Endothelial cell (in vitro differentiated cells): ENCODE data around the gene ECEL1. TPM values are rescaled to one million over a fixed set of nuclear protein-coding genes. Genes with fewer than 3 reads are reported as not detected.

ENCODE experiments used
- DNase-seq: peaks from one replicate; pipeline ENCODE4 v3.0.0; 2021; ENCODE audit warnings: low spot score
- H3K27ac Mint-ChIP-seq: one replicate; pipeline ENCODE4 v1.8.0; 2021; ENCODE audit warnings: mixed read lengths, inconsistent platforms; ENCODE audit not compliant: unreplicated experiment
- H3K27me3 Mint-ChIP-seq: one replicate; pipeline ENCODE4 v1.8.0; 2021; ENCODE audit warnings: mild to moderate bottlenecking, moderate library complexity, mixed read lengths, inconsistent platforms; ENCODE audit not compliant: unreplicated experiment
- H3K36me3 Mint-ChIP-seq: one replicate; pipeline ENCODE4 v1.8.0; 2021; ENCODE audit warnings: mild to moderate bottlenecking, low read depth, mixed read lengths, inconsistent platforms; ENCODE audit not compliant: unreplicated experiment
- H3K4me1 Mint-ChIP-seq: one replicate; pipeline ENCODE4 v1.8.0; 2021; ENCODE audit warnings: mild to moderate bottlenecking, mixed read lengths, inconsistent platforms; ENCODE audit not compliant: unreplicated experiment
- H3K4me3 Mint-ChIP-seq: one replicate; pipeline ENCODE4 v1.8.0; 2021; ENCODE audit warnings: mild to moderate bottlenecking, mixed read lengths, inconsistent platforms; ENCODE audit not compliant: unreplicated experiment
- H3K9me3 Mint-ChIP-seq: one replicate; pipeline ENCODE4 v1.8.0; 2021; ENCODE audit warnings: mixed read lengths, inconsistent platforms; ENCODE audit not compliant: unreplicated experiment
- total RNA-seq: library from RNA; stranded (reverse); fragmentation: NEBNext Ultra II Directional; extraction: Animal tissue kit (Norgen Biotek cat#: 25700); gene quantifications from one replicate; pipeline ENCODE4 v1.2.1, GENCODE V29; 2021; ENCODE audit not compliant: unreplicated experiment
- TF ChIP-seq, protein P1 (sequence below): fragments of 200-600 bp; sonication (generic); IDR thresholded peaks from one replicate; pipeline ENCODE4 v1.5.0; 2021; ENCODE audit warnings: antibody characterized with exemption; ENCODE audit not compliant: unreplicated experiment

The ECEL1 gene
- total RNA-seq, 1 donor from 2014 or later, result not detected

DNA sequence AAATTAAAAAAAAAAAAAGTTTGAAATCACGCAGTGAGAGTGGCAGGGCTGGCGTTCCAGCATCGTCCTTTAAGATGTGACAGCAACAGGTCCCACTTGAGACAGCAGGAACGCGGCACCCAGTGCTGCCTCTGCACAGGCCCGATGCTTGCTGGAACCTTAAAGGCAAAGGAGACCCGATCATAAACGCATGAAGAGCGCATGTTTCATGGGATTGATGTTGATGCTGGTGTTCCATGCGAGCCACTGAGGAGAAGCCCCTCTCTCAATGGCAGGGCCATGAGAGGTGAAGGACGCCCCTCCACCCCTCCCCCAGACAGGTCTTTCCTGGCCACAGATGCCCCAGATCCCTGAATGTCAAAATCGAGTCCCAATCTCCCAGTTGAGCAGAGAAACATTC, 49.5 kb downstream of the ECEL1 start:
- no peak for DNase-seq
- Mint-ChIP-seq H3K4me3 (no peak overlapping the region), H3K27ac (no peak overlapping the region), H3K36me3 (no peaks in the 10 kb centered on the region), H3K27me3 (peaks cover 18% of the 10 kb centered on the region), H3K4me1 (no peaks in the 10 kb centered on the region), H3K9me3 (no peaks in the 10 kb centered on the region)
- TF ChIP-seq, protein P1, sequence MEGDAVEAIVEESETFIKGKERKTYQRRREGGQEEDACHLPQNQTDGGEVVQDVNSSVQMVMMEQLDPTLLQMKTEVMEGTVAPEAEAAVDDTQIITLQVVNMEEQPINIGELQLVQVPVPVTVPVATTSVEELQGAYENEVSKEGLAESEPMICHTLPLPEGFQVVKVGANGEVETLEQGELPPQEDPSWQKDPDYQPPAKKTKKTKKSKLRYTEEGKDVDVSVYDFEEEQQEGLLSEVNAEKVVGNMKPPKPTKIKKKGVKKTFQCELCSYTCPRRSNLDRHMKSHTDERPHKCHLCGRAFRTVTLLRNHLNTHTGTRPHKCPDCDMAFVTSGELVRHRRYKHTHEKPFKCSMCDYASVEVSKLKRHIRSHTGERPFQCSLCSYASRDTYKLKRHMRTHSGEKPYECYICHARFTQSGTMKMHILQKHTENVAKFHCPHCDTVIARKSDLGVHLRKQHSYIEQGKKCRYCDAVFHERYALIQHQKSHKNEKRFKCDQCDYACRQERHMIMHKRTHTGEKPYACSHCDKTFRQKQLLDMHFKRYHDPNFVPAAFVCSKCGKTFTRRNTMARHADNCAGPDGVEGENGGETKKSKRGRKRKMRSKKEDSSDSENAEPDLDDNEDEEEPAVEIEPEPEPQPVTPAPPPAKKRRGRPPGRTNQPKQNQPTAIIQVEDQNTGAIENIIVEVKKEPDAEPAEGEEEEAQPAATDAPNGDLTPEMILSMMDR, result no peak

DNA sequence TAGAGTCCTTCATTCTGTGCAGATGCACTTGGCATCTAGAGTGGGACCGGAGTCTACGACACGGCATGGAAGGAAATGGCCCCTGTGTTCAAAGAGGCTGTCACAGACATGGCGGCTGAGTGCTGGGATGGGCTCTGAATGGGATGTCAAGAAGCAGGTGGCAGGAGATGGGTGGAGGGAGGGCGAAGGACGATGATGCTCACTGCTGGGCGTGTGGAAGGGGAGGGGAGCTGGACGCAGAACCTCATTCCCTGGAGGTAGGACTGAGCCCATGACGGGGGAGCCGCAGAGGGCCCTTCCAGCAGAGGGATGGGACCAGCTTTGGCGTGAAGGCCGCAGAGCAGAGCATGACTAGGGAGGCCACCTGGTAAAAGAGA, 50.5 kb downstream of the ECEL1 start:
- TF ChIP-seq, protein P1, result no peak
- DNase-seq, result no peak
- no peaks in the 10 kb centered on the region for H3K36me3 Mint-ChIP-seq
- H3K27me3 Mint-ChIP-seq, result peaks cover 18% of the 10 kb centered on the region
- no peaks in the 10 kb centered on the region for H3K9me3 Mint-ChIP-seq
- H3K4me3 Mint-ChIP-seq, result no peak overlapping the region
- H3K27ac Mint-ChIP-seq, result no peak overlapping the region
- H3K4me1 Mint-ChIP-seq, result no peaks in the 10 kb centered on the region

DNA sequence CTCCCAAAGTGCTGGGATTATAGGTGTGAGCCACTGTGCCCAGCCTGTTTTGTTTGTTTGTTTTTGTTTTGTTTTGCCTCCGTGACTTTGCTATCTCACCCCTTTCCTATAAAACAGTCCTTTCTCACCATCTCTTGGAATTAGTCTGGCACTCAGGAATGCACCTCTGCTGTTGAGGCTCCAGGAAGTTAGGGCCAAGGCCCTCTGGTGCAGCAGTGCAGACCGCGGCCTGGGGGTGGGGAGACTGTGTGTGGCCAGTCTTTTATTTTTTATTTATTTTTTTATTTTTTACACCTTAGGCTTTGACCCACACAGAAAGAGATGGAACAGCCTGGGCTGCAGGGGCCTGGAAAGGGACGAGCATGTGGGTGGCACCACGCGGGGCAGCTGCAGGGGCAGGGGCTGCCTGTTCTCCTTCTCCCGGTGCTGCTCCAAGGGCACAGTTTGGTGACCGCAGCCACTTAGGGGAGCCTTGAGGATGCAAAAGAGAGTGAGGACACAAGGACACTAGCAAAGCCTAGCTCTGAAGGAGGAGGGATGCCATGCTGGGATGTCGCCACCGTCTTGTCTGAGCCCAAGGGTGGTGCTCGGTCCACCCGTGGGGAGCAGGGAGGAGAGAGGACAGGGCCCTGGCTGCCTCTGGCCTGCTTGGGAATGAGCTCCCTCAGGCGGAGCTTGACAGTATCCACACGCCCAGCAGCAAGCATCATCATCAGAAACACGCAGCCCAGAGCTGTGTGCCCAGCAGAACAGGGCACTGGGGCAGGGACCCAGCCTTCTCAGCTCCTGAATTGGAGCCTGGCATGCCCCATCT, 51.0 kb downstream of the ECEL1 start:
- H3K9me3 Mint-ChIP-seq, result no peaks in the 10 kb centered on the region
- H3K4me1 Mint-ChIP-seq, result no peaks in the 10 kb centered on the region
- H3K36me3 Mint-ChIP-seq, result no peaks in the 10 kb centered on the region
- no peak overlapping the region for H3K27ac Mint-ChIP-seq
- peaks cover 14% of the 10 kb centered on the region for H3K27me3 Mint-ChIP-seq
- DNase-seq, result no peak
- TF ChIP-seq, protein P1, result no peak
- no peak overlapping the region for H3K4me3 Mint-ChIP-seq

DNA sequence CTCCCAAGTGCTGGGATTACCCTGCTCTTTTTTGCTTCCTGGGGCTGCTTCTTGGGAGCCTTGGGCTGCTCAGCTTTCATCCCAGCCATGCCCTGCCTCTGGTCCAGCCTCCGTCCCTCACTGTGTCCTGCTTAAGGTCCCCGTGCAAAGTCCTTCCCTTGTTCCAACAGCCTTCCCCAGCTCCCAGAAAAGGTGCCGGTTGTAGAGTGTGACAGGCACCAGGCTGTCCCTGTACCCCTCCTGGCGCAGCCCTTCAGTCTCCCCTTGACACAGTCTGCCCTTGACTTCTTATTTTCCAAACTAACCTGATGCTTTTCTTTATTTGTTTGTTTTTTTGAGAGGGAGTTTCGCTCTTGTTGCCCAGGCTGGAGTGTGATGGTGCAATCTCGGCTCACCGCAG, 51.8 kb downstream of the ECEL1 start:
- no peak for DNase-seq
- Mint-ChIP-seq H3K9me3 (no peaks in the 10 kb centered on the region), H3K4me1 (no peaks in the 10 kb centered on the region), H3K27ac (no peak overlapping the region), H3K36me3 (no peaks in the 10 kb centered on the region), H3K4me3 (no peak overlapping the region), H3K27me3 (peaks cover 10% of the 10 kb centered on the region)
- TF ChIP-seq, protein P1, result no peak

DNA sequence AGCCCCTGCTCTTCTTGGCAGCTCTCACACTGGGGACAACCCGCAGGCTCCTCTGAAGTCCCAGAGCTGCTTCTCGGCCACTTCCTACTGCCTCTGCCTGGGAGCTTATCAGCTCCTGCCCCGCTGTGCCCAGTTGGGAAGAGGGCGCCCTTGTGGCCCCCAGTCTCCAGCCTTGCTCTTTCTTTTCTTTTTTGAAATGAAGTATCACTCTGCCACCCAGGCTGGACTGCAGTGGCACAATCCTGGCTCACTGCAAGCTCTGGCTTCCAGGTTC, 52.3 kb downstream of the ECEL1 start:
- TF ChIP-seq, protein P1, result no peak
- Mint-ChIP-seq H3K36me3 (no peaks in the 10 kb centered on the region), H3K27ac (no peak overlapping the region), H3K4me3 (no peak overlapping the region), H3K27me3 (peaks cover 7% of the 10 kb centered on the region), H3K4me1 (no peaks in the 10 kb centered on the region), H3K9me3 (no peaks in the 10 kb centered on the region)
- no peak for DNase-seq
